NK-92 treated with Interleukin-12 subunit alpha and Interleukin-12 subunit beta, amount 100 ng/mL, for 24 hours (cell line): ENCODE data around the gene LHFPL3.
"Not testable (repeated sequence)": the region's sequence is repeated elsewhere in the genome, so short reads cannot be mapped to it uniquely, and the experiment has no call there.

Experiments used
- DNase-seq: peaks from one replicate; lab custom pipeline; 2025; lab: John Stamatoyannopoulos, UW

LHFPL3 gene

DNA sequence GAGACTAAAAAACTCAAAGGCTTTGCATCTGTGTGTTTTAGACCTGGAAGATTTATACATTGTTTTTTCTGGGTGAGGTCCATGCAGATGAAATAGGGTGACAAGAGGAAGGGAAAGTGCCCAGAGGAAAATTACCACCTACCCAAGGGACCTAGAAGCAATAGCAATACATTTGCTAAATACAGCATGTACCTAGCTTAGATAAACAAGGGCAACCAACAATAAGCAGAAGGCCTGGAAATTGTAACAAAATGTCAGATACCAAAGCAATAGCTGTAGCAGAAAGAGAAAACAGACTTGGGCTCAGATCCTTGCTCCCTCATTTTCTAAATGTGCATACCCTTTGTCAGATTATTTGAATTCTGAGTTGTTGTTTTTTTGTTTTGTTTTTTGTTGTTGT lies 367.2 kb downstream of the LHFPL3 start:
- DNase-seq, result no peak

DNA sequence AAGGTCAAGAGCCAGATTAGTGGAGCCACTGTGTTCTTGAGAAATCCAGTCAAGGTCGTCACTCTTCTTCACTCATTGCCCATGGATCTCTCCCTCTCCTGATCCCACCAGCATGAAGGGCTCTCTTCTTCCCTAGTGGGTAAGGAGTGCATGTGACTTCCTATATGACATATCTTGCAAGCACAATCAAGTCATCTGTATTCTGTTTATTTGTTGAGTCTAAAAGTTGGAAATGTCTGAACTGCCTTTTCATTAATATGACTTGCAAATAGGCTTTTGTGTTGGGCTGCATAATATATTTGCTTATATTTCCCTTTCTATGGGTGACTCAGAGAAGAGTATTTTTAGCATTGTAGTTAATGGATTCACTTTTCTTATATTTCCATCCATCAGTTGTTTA lies 371.9 kb downstream of the LHFPL3 start:
- DNase-seq, result no peak

DNA sequence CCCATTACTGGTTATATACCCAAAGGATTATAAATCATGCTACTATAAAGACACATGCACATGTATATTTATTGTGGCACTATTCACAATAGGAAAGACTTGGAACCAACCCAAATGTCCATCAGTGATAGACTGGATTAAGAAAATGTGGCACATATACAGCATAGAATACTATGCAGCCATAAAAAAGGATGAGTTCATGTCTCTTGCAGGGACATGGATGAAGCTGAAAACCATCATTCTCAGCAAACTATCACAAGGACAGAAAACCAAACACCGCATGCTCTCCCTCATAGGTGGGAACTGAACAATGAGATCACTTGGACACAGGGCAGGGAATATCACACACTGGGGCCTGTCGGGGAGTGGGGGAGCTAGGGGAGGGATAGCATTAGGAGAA lies 392.6 kb downstream of the LHFPL3 start:
- DNase-seq, result not testable (repeated sequence)

DNA sequence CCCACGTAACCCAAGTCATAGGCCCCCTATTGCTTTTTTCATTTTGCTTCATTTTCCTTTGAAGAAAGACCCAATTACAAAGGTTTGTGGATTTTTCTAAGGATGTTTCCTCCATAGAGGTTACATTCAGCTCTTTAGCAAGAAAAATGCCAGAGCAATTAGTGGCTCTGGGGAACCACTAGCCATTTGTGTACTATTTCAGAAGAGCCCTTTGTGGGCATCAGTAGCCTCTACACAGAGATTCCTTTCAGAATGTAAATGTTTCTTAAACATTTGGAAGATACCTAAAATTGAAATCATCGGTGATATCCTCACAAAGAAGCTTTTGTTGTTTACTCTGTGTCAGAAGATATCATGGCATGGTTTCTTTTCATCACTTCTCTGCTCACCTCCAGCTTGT lies 394.6 kb downstream of the LHFPL3 start:
- DNase-seq, result no peak

DNA sequence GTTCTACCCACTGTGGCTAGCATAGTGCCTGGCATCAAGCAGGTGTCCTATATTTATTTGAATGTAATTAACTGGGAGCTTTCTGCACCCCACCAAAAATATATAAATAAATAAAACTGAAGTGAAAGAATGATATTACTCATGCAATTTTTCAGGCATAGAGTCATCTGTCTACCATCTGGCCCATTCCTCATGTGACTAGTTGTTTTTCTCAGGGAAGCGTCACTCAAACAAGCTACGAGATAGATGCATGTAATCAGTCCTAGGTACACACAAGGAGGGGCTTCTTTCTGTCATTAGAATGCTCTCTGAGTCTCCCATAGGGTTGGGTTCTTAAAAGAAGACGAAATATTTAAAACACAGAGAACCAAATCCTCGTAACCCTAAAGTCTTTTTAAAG lies 430.1 kb downstream of the LHFPL3 start:
- no peak for DNase-seq

DNA sequence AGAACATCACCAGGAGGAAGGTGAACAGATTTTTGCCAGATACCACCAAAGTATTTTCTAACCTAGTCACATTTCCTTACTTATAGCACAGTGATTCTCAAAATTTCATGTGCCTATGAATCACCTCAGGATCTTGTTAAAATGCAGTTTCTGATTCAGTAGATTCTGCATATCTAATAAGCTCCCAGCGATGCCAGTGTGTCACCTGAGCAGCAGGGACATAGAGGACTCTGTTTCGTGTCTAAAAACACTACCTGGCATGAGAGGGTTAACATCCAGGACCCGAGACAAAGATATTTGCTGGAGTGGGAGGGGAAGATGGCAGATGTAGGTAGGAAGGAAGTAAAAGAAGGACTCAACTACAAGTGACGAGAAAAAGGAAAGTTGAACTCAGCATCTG lies 433.5 kb downstream of the LHFPL3 start:
- DNase-seq, result no peak

DNA sequence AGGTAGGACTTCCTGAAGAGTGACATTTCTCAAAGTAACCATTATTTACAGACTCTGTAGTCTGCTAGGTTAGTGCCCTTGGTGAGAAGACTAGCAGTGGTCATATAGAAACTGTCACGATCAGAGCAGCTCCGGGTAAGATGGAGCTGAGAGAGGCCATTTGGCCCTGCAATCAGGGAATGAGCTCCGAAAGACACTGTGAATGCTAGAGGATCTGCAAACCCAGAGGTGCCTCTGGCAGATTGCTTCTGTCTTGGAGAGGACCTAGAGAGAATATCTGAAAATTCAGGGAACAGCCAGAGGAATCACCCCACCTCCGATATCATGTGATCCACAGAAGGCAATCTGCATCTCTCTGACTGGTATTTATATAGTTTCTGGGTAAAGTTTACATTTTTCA lies 438.7 kb downstream of the LHFPL3 start:
- DNase-seq, result no peak

DNA sequence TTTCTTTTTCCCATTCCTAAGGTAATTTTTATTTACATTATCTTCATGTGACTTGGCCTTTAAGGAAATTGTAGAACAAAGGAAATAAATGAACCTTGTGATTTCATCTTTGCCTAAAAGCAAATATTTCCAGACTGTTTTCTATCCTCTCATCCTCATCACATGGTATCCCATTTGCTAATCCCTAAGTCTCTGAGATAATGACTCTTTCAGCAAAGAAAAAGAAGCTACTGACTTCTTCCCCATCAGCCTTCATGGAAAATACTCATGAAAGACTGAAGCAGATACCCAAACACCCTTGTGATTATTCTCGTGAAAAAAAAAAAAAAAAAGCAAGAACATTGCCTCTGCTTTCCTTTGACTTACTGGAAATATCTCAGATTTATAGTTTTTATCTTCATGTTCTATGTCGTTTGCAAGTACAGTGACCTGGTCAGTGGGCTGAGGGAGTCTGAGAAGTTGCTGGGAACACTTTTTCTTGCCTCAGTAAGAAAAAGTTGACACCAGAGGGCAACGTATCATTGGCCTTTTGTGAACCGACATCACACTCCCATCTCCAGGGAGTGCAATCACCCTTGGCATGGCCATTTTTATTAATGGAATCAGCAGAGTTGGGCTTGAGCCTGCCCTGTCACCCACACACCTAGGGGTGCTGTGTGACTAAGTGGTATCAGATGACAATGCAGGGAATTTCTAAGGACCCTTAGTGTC lies 439.6 kb downstream of the LHFPL3 start:
- no peak for DNase-seq

DNA sequence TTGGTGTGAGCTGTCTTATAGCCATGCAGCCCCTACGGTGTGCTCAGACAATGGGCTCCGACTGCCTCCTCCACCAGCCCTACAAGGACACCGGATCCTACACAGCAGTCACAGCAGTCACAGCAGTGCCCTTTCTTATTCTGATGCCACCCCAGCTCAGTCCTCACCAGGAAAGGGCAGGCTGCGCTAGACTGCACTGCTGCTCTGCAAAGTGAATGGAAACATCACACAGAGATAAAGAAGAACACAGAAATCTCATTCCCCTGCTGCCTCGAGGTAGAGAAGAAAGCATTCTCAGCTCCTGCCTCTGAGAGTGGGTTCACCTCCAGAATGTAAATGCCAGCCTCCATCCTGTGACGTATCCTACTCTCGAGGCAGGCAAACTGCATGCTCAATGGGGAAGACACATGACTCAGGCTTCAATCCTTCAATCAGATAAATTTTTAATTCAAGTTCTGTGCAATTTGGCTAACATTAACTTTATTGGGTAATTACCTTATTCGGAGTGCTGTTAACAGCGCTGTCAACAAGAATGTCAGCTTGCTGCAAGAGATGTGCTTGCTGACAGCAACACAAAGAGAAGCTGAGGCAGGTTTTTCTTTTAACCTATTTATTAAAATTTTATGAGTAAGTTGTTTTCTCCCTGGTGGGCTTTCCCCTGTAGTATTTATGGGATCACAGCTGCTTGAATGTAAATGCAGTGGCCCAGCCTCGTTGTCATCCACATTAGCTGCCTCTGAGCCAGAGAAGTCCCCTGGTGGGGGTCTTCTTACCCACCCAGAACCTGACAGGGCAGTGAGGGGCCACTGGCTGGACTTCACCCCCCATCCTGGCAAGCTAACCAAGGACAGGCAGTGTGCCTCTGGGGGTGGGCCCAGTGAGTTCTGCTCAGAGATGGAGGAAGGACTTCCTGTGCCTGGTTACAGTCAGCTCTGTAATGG lies 444.3 kb downstream of the LHFPL3 start:
- DNase-seq, result no peak

DNA sequence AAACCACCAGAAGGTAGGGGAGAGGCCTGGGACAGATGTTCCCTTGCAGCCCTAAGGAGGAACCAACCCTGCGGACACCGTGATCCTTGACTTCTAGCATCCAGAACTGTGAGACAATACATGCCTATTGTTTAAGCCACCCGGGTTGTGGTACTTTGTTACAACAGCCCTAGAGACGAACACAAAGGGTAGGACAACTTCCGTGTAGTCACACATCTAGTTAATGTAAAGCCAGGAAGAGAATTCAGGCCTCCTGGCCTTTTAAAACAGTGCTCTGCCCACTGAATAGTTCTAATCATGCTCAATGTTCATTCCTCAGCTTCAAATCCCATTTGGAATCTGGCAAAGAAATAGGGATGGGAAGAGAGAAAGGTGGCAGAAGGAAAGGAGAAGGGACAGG lies 445.4 kb downstream of the LHFPL3 start:
- DNase-seq, result no peak

DNA sequence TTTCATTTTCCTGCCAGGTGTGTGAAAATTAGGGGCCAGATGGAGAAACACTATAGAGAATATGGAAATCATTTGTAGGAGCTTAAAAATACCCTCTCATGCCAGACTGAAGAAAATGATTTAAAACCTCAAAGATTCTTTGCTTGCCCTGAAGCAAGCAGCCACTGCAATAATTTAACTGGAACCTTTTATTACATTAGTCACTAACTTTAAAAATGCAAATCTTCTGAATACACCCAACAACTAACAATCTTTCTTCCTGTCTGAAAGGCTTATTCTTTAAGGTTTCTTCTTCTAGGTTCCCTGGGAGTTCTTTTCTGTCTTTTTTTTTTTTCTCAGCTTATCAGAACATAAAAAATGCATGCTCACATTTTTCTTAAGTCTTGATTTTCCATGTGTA lies 447.1 kb downstream of the LHFPL3 start:
- no peak for DNase-seq

DNA sequence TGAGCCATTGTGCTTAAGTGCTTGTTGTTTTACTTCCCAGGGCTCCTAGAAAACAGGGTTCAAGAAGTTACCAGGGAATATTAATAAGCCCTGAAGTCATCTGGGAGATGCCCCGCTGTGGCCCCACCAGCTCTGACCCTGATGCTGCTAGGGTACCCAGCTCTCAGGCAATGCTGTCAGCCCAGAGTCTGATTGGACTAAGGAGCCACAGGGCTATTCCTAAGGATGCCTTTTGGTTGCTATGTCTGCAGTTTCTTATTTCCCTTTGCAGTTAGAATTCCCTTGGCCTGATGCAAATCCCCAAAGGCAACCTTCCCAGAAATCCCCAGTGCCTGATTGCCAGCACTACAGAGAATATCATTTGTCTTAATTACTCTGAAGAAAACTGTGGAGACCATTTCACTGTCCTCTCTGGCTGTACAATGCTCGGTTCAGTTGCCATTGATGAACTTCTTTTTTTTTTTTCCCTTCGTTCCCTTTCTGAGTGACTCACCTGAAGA lies 448.9 kb downstream of the LHFPL3 start:
- no peak for DNase-seq

DNA sequence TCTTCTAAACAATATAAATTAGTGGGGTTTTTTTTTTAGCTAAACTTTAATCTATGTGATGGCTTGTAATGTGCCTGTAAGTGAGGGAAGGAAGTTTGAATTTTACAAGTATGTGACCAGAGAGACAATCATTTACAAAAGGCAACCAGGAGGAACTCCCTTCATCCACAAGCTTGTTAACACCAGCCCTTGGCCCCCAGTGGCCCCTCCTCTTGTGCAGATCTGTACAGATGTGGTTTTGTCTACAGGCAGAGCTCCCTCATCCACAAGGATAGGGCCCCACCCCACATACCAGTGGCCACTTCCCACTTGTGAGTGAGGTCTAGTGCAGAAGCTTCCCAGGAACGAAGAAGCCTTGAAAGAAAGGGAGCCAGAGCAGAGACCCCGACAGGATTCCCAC lies 451.5 kb downstream of the LHFPL3 start:
- DNase-seq, result no peak

DNA sequence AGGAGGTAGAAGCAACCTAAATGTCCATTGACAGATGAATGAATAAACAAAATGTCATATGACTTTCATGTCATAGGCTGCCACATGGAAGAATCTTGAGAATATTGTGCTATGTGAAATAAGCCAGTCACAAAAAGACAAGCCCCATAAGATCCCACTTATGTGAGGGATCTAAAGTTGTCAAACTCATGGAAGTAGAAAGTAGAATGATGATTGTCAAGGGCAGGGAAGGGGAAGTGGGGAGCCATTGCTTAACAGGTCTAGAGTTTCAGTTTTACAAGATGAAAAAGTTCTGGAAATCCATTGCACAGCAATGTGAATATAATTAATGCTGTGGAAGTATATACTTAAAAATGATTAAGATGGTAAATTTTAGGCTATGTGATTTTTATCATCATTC lies 456.3 kb downstream of the LHFPL3 start:
- DNase-seq, result no peak

DNA sequence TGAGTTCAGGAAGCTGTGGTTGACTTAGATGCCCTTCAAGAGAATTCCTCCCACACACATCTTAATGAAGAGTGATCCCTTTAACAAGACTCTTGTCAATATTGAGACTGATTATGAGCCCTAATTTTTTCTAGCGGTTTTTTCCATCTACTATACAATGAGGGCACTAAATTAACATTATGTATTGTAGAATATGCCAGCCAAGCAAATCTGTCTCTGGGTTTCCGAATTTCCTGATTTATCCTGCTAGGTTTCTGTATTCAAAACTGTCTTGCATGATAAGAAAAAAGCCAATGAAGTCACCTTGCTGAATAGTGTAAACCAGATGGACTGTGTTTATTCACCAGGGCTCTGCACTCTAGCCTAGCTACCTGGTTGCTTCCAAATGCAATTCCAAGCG lies 461.4 kb downstream of the LHFPL3 start:
- DNase-seq, result no peak

DNA sequence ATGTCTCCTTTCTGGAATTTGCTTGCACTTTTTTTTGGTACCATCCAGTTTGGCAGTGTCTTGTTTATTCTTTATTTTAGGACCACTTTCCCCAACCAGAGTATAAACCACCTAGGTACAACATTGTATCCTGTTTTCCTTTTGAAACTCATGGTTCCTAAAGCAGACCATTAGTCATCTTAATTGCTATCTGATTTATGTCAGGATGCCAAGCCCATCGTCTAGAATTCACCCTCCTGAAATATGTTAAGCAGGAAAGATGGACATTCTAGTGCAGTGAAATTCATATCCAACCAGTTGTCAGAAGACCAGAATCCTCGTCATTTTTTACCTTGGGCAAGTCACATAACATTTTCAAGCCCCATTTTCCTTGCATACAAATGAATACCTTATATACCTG lies 462.0 kb downstream of the LHFPL3 start:
- DNase-seq, result no peak

DNA sequence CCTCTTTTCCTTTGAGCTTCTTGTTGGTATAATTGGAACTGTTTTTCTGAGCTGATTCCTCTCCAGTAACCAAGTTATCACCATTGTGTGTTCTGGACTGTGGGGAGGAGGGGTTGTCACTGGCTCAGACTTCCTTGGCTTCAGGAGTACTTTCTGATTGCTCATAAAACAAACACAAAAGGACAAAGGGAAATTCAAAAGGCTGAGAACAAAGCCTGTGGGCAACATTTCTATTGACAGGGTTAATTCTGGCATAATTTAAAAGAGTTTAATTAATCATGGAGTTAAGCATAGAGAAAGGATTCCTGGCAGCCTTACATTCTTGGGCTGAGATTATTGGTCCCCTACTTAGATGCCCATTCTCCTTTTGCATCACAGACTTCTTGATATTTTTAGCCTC lies 462.7 kb downstream of the LHFPL3 start:
- DNase-seq, result no peak

DNA sequence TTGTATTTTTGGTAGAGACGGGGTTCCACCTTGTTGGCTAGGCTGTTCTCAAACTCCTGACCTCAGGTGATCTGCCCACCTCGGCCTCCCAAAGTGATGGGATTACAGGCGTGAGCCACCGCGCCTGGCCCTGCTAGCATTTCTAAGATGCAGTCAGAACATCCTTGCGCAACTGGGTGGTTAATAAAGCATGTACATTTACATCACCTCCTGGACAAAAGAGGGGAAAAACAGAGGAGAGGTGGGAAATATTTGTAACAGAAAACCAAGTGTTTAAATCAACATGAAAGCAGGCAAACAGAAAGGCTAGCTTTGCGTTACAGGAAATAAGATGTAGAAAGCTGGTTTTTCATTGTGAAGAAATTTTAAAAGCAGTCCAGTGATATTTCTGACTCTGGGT lies 464.7 kb downstream of the LHFPL3 start:
- no peak for DNase-seq

DNA sequence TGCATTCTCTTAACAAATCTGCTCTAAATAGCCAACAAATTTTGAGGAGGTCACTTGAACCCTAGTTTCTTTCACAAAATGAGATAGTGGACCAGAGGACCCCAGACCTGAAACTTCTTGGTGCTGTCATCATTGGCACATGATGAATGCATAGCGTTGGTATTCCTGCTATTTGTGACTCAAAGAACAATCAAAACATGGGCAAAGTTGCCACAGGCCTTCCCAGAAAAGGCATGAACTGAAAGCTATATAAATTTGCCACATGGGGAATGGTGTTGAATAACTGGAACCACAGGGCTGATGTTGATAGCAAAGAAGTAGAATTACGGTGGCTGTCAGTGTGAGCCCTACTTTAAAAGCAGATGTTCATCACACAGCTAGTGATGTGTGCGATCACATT lies 465.8 kb downstream of the LHFPL3 start:
- no peak for DNase-seq

DNA sequence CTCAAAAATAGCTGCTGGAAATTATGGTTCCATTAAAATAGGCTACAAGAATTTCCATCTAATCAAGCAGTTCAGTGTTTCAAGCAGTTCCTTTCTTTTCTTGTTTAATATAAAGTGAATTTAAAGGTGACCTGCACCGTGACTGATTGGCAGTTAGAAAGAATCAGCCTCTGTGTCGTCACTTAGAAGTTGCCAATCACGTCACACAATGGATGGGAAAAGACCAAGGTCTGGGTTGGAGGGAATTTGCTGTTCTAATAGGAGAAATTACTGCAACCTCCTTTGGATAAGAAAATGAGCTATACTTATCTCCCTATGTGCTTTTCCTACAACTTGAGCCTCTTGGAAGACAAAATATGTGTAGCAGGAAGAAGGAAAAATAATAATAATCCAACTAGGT lies 466.2 kb downstream of the LHFPL3 start:
- no peak for DNase-seq

DNA sequence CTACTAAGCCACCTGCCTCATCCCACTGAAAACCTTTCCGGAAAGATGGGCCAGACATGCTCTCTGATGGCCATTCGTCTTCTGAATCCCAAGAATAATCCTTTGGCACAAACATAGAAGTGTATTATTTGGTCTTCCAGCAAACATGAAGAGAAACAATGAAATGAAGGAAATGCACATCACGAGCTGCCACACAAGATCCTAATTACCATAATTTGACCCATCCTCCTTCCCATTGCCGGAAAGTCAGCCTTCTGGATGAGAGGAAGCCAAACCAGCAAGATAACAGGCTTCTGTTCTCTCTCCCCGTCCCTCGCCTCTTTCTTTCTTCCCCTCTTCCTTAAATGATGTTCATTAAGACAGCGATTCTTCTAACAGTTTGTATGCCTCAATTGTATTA lies 466.7 kb downstream of the LHFPL3 start:
- DNase-seq, result no peak

DNA sequence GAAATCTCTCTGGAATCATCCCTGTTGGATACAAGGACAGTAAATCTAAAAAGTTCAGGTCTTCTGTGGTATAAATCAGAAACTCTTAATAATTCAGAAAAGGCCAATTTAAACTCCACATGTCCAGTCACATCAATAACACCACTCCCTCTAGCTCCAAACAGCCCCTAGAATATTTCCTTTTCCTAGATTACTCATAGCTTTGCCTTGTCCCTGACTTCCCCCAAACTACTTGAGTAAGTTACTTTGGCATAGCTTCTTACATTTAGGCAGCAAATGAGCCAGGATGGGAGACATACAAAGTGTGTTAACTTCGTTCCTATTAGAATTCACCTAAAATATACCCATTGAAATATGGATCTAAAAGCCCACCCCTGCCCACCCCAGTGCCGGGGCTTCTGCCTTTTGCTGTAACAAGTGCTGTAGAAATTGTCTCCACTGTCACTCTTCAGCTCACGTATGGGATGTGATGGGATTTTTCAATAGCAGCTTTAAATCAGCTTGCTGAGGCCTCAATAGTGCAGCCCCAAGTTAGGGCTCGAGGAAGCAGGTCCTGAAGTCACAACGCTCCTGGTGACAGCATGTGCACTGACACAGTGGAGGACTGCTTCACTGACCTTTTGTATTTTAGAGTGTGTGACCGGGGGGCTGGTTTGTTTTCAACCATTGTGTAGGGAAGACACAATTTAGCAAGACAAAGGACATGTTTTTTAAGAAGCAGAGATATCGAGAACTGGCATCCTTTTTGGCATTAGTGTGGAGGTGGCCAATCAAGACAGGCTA lies 467.4 kb downstream of the LHFPL3 start:
- DNase-seq, result no peak

DNA sequence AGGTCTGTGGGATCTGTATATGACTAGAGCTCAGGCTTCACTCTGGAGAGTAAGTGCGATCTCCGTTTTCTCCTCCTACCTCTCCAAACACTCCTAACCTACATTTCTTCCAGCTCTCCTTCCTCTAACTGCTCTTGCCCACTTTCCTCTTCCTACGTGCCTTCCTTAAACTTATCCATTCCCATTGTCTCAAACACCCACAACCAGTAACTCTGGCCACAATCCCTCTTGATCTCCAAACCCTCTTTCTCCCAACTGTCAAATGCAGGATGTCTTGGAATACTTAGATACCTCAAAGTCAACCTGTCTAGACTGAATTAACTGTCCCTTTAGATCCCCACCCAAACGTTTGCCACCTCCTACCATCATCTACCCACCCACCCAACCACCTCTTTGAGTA lies 471.9 kb downstream of the LHFPL3 start:
- no peak for DNase-seq
